SK-N-MC (cell line): ENCODE results near the gene KCTD1.

Experiments
- EZH2 ChIP-seq: fragments of 200-600 bp; sonication (generic); IDR thresholded peaks from one replicate; pipeline ENCODE4 v1.6.1; 2017; ENCODE audit warnings: antibody characterized with exemption
- POLR2AphosphoS5 ChIP-seq: IDR thresholded peaks from 2 replicates; pipeline ENCODE4 v1.6.1; 2012; ENCODE audit warnings: mild to moderate bottlenecking, low read depth, low read length, borderline replicate concordance

DNA sequence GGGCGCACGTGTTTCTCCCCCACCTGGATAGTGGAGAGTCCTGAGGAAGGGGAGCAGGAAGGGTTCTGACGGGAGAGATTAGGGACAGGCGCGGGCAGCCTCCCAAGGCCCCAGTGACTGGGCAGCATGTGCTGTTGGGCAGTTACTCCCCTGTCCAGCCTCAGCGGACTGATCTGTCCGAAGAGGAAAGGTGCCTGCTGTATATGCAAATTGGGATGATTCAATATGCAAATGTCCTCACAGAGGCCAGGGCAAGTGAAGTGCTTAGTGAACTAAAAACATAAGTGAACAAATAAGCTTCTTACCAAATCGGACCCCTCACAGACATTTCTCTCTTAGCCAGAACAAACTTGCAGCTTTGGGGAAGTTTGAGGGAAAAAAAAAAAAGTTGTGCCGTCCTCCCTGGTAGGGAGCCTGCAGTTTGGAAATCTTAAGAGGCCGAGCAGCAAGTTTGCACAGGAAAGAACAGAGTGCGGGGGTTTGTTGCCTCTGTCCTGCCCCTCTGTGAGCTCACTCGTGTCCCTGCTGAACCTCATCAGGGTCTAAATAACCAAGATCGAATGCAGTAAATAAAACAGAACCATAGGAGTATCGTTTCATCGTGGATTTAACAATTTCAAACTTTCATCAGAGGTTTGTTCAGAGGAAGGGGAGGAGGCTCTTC is 141.4 kb downstream of the KCTD1 start:
- TF ChIP-seq POLR2AphosphoS5 (no peak), EZH2 (no peak)
